Fibroblast of upper back skin (primary cell): ENCODE results near the gene CA10.
A peak's percentile ranks its signal among the peaks of the same experiment; 100 is the strongest.

Experiments used
- DNase-seq: peaks from one replicate; pipeline ENCODE4 v3.0.0-alpha.2; 2013

The CA10 gene

GRCh38 chr17:51813140-51813783, 345.3 kb downstream of the CA10 start:
- DNase-seq = no peak

- DNase-seq = no peak
These were observed 351.1 kb downstream of the CA10 start for GRCh38 chr17:51807460-51807859.

GRCh38 chr17:51805765-51806164, 352.7 kb downstream of the CA10 start:
- DNase-seq = no peak

GRCh38 chr17:51805185-51805584, 353.3 kb downstream of the CA10 start:
- DNase-seq = no peak

- no peak for DNase-seq
These were observed 355.4 kb downstream of the CA10 start for GRCh38 chr17:51803161-51803560.

- DNase-seq = no peak
These were observed 356.0 kb downstream of the CA10 start for GRCh38 chr17:51802544-51802943.

- no peak for DNase-seq
These were observed 356.9 kb downstream of the CA10 start for GRCh38 chr17:51801626-51802025.

- DNase-seq = no peak
These were observed 358.5 kb downstream of the CA10 start for GRCh38 chr17:51799981-51800380.

GRCh38 chr17:51799240-51799639, 359.3 kb downstream of the CA10 start:
- no peak for DNase-seq

- DNase-seq = no peak
These were observed 361.4 kb downstream of the CA10 start for GRCh38 chr17:51797150-51797549.

GRCh38 chr17:51796026-51796425, 362.5 kb downstream of the CA10 start:
- DNase-seq = no peak

- no peak for DNase-seq
These were observed 363.1 kb downstream of the CA10 start for GRCh38 chr17:51795401-51795800.

- no peak for DNase-seq
These were observed 364.0 kb downstream of the CA10 start for GRCh38 chr17:51794466-51794865.

- DNase-seq = no peak
These were observed 364.8 kb downstream of the CA10 start for GRCh38 chr17:51793686-51794085.

GRCh38 chr17:51778842-51779241, 379.7 kb downstream of the CA10 start:
- DNase-seq = no peak

- no peak for DNase-seq
These were observed 388.3 kb downstream of the CA10 start for GRCh38 chr17:51770027-51770759.

- no peak for DNase-seq
These were observed 389.3 kb downstream of the CA10 start for GRCh38 chr17:51769231-51769630.

- DNase-seq = no peak
These were observed 389.8 kb downstream of the CA10 start for GRCh38 chr17:51768706-51769105.

- no peak for DNase-seq
These were observed 391.2 kb downstream of the CA10 start for GRCh38 chr17:51767287-51767686.

- no peak for DNase-seq
These were observed 393.0 kb downstream of the CA10 start for GRCh38 chr17:51765282-51766135.

- peak; percentile 61 for DNase-seq
These were observed 394.0 kb downstream of the CA10 start for GRCh38 chr17:51764387-51764971.

- no peak for DNase-seq
These were observed 395.5 kb downstream of the CA10 start for GRCh38 chr17:51763058-51763457.

GRCh38 chr17:51761105-51761504, 397.4 kb downstream of the CA10 start:
- no peak for DNase-seq
